Ovary (tissue), 9 donors: Measurements from ENCODE around the gene HSD17B8. TPM values are rescaled to one million over a fixed set of nuclear protein-coding genes. Genes with fewer than 3 reads are reported as not detected.

Source experiments
- DNase-seq, 5 donors: peaks; one replicate each; pipeline ENCODE4 v3.0.0-alpha.2; 2019 to 2020
- H3K27ac ChIP-seq, 2 donors: fragments of 200-600 bp; one replicate each; pipeline versions ENCODE4 v1.5.1 to v1.8.0; 2019 to 2022
- H3K27me3 ChIP-seq: fragments of 200-600 bp; one replicate; pipeline ENCODE4 v1.8.0; 2022
- H3K36me3 ChIP-seq: fragments of 200-600 bp; sonication (generic); one replicate; pipeline ENCODE4 v1.5.1; 2019
- H3K4me1 ChIP-seq: one replicate; pipeline ENCODE4 v1.8.1; 2013; ENCODE audit warnings: mild to moderate bottlenecking, moderate library complexity; ENCODE audit not compliant: insufficient read depth
- H3K4me3 ChIP-seq: fragments of 200-600 bp; sonication (generic); one replicate; pipeline ENCODE4 v1.5.1; 2017
- H3K9me3 ChIP-seq, 2 donors: fragments of 200-600 bp in 1 of 2; sonication (generic) in 1 of 2; one replicate each; pipeline versions ENCODE4 v1.5.1 to v1.8.1; 2013 to 2019; ENCODE audit warnings: mild to moderate bottlenecking in 1 of 2, moderate library complexity in 1 of 2
- EP300 ChIP-seq: sonication (generic); formaldehyde crosslinking; IDR thresholded peaks from one replicate; pipeline ENCODE4 v1.6.1; 2017; ENCODE audit warnings: antibody characterized with exemption
- POLR2A ChIP-seq: fragments of 450-650 bp; IDR thresholded peaks from one replicate; pipeline ENCODE4 v1.6.1; 2017; ENCODE audit warnings: antibody characterized with exemption, mild to moderate bottlenecking, moderate library complexity
- WGBS, 3 donors: extraction: QIAGEN DNeasy Blood & Tissue Kit in 1 of 3; methylation state at CpG; one replicate each; pipeline versions ENCODE4 v1.1.5 to v1.1.7; 2013 to 2017; 5-methylcytosine and 5-hydroxymethylcytosine counted together
- intact Hi-C, 4 donors: fragments of 100-400 bp; cut with DNase I; formaldehyde crosslinking; loops; one replicate each; pipeline versions ENCODE4 v1.11.0 to v1.15.1; 2022 to 2023
- polyA plus RNA-seq, 2 donors: library from polyadenylated mRNA; stranded (reverse); fragments of 200-250 nt in 1 of 2; fragments of 350-450 nt in 1 of 2; fragmentation: Illumina TruSeq in 1 of 2; extraction: RNeasy Lipid Tissue Mini Kit (QIAGEN cat#74804) in 1 of 2; gene quantifications; one replicate each; pipeline ENCODE4 v1.2.3, GENCODE V29; 2013 to 2014
- total RNA-seq, 7 donors: library from RNA; depleted of rRNA in 2 of 7; stranded (reverse); fragments of >200 nt in 2 of 7; fragmentation: NEBNext Ultra II Directional in 3 of 7; extraction: Animal tissue kit (Norgen Biotek cat#: 25700) in 3 of 7; gene quantifications; one replicate each; pipeline versions ENCODE4 v1.1.0 to v1.2.4, GENCODE V29; 2016 to 2023
- TF ChIP-seq, protein P1 (sequence below), 3 donors: fragments of 450-650 bp in 2 of 3; fragments of 200-600 bp in 1 of 3; IDR thresholded peaks; one replicate each; pipeline versions ENCODE4 v1.5.1 to v1.8.0; 2016 to 2022; ENCODE audit warnings: antibody characterized with exemption in 3 of 3, mild to moderate bottlenecking in 1 of 3
- donor health status: DM: no; HTN: no; CAD: no; lungs with moderate emphysema.
- donor health status: DM: no; HTN: no; CAD: no.
- donor health status: Bipolar disorder and iron deficiency.
- donor health status: DM: yes; HTN: yes; CAD: no.
- donor health status: DM: no; HTN: no; CAD: no.
- donor health status: DM: yes; HTN: yes; CAD: no.

HSD17B8 gene
- total and polyA plus RNA-seq, 9 donors = 4.0 to 18.4 (median 8.8) TPM

DNA sequence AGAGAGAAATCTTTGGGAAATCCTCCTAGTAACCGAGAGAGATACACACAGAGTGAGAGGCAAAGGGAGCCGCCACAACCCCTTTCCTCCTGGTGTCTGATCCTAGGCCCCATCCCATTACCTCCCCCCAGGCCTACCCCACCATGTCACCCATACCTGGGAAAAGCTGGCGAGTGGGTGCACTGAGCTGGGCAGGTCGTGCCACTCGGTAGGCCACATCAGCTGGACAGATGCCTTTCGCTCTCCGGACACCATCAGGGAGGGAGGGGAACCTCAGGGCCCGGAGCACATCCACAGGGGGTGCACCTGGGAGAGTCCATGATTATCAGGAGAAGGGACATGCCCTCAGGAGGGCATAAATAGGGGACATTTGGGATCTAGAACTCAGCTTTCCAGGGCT is 15.3 kb upstream of the HSD17B8 start:
- WGBS, 3 donors = 83 to 87% (median 86%) methylated on average over 8 of the region's 8 CpGs

DNA sequence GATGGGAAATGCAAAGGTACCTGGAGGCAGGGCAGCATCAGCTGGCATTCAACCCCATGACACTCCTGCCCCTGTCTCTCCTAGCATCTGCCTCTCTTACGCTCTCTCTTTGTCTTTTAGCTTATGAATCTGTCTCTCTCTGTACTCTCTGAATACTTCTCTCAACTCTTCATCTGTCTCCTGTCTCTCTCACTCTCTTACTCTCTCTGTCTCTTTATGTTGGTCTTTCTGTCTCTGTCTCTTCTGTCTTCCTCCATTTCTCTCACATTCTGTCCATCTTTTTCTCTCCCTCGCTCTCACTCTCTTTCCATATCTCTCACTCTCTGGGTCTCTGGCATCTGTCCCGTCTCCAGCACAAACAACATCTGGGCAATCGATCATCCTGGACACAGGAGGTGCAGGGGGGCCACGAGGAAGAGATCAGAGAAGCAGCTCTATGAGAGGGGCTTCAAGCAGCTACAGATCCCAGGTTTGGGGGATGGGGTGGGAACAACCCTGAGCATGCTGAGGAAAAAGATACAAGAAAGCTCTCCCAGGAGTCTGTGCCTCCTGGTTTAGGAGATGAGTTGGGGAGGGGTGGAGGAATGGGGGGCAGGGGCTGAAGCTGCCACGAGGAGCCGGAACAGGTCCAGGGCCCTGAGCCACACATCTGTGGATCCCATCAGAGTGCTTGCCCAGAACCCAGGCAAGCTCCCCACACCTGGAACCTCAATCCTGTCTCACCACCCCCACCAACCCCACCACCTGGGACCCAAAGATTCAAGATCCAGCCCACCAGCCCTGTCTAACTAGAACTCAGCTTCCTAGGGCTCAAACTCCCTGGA is 14.6 kb upstream of the HSD17B8 start:
- WGBS, 3 donors = 34 to 46% (median 42%) methylated on average over 7 of the region's 7 CpGs
- H3K27ac ChIP-seq = no peak overlapping the region
- no peaks in the 10 kb centered on the region for H3K27me3 ChIP-seq
- no peak overlapping the region for H3K4me3 ChIP-seq
- DNase-seq = no peak
- TF ChIP-seq, protein P1, sequence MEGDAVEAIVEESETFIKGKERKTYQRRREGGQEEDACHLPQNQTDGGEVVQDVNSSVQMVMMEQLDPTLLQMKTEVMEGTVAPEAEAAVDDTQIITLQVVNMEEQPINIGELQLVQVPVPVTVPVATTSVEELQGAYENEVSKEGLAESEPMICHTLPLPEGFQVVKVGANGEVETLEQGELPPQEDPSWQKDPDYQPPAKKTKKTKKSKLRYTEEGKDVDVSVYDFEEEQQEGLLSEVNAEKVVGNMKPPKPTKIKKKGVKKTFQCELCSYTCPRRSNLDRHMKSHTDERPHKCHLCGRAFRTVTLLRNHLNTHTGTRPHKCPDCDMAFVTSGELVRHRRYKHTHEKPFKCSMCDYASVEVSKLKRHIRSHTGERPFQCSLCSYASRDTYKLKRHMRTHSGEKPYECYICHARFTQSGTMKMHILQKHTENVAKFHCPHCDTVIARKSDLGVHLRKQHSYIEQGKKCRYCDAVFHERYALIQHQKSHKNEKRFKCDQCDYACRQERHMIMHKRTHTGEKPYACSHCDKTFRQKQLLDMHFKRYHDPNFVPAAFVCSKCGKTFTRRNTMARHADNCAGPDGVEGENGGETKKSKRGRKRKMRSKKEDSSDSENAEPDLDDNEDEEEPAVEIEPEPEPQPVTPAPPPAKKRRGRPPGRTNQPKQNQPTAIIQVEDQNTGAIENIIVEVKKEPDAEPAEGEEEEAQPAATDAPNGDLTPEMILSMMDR (IDR thresholded peaks at IDR 0.05) = no peak
- TF ChIP-seq POLR2A (no peak), EP300 (no peak)
- H3K9me3 ChIP-seq = no peaks in the 10 kb centered on the region
- intact Hi-C loops = no loop called here
- H3K36me3 ChIP-seq = no peaks in the 10 kb centered on the region
- H3K4me1 ChIP-seq = peaks cover 1% of the 10 kb centered on the region

More for the DNA sequence above, 15.3 kb upstream of the HSD17B8 start:
- H3K27ac ChIP-seq = no peak overlapping the region
- peaks cover 1% of the 10 kb centered on the region for H3K4me1 ChIP-seq
- no peak overlapping the region for H3K4me3 ChIP-seq
- TF ChIP-seq EP300 (no peak), POLR2A (no peak)
- TF ChIP-seq, protein P1 (IDR thresholded peaks at IDR 0.05) = no peak
- DNase-seq = no peak
- H3K36me3 ChIP-seq = no peaks in the 10 kb centered on the region
- no peaks in the 10 kb centered on the region for H3K27me3 ChIP-seq
- H3K9me3 ChIP-seq = no peaks in the 10 kb centered on the region
- intact Hi-C loops = no loop called here

DNA sequence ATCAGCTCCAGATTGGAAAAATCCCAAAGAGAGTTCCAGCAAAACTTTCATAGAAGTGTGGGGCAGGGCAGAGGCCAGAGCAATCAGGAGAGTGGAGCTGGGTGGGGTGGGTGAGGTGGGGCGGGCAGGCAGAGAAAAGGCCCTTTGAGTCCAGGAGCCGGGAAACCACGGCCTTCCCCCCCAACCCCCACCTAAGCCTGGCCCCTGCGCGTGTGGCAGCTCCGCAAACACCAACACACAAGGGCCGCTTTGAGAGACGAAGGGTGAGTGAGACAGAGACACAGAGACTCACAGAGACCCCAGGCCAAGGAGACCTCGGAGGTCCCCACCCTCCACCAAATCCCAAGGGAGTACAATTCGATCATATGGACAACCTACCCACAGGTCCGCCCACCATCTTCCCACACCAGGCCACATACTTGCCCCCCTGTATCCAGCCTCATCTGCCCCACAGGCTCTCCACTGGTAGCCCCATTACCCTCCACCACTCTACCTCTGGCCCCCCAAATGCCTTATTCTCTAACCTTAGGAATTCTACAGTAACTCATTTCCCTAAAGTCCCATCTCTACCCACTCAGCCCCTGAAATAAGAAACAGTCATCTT is 13.8 kb upstream of the HSD17B8 start:
- H3K4me1 ChIP-seq = peaks cover 1% of the 10 kb centered on the region
- DNase-seq = no peak
- no peaks in the 10 kb centered on the region for H3K9me3 ChIP-seq
- WGBS, 3 donors = 84 to 89% (median 87%) methylated on average over 11 of the region's 11 CpGs
- H3K27me3 ChIP-seq = no peaks in the 10 kb centered on the region
- H3K4me3 ChIP-seq = no peak overlapping the region
- no peak overlapping the region for H3K27ac ChIP-seq
- intact Hi-C loops = no loop called here
- H3K36me3 ChIP-seq = no peaks in the 10 kb centered on the region
- no peak for TF ChIP-seq POLR2A
- TF ChIP-seq, protein P1 (IDR thresholded peaks at IDR 0.05) = no peak
- TF ChIP-seq EP300 = no peak

DNA sequence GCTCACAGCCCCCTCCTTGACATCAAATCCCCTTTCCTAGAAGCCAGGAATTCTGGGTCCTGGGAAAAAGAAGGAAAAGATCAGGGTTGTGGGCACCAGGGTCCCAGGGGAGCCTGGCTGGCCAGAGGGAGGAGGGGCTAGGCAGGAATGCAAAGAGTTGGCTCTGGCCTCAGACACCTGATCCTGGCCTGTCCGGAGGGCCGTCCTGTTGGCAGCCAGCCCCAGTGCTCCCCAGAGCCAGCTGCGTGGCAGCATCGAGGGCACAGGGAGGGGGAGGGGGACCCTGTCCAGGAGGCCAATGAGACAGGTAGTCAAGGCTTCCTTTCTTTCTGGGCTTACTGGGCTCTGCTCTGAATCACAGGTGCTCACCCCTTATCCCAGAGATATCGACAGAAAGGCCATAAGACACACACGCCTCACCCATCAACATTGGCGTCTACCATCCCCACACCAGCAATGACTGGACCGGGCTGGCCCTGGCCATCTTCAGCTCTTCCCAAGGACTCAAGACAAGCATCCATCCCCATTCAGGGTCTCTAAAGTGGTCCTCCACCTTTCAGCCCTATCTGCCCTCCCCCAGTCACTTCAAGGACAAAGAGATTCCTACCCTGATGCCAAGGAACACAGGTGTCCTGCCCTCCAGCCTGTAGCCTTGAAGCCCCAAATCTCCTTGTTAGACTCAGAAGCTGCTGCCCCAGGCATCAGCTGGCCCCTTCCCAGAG is 12.9 kb upstream of the HSD17B8 start:
- no peak overlapping the region for H3K27ac ChIP-seq
- H3K27me3 ChIP-seq = no peaks in the 10 kb centered on the region
- DNase-seq = no peak
- TF ChIP-seq EP300 (no peak), POLR2A (no peak)
- TF ChIP-seq, protein P1 (IDR thresholded peaks at IDR 0.05) = no peak
- 33 to 44% (median 38%) methylated on average over 8 of the region's 8 CpGs for WGBS, 3 donors
- H3K36me3 ChIP-seq = no peaks in the 10 kb centered on the region
- intact Hi-C loops = no loop called here
- no peaks in the 10 kb centered on the region for H3K9me3 ChIP-seq
- H3K4me1 ChIP-seq = peaks cover 1% of the 10 kb centered on the region
- H3K4me3 ChIP-seq = no peak overlapping the region
